IPS DF 6.9 (cell line): ENCODE data around the gene HTRA3.

Experiments used
- DNase-seq: peaks from one replicate; pipeline ENCODE4 v3.0.0-alpha.2; 2013; ENCODE audit warnings: low read depth, low spot score
- H3K27ac ChIP-seq: one replicate; pipeline ENCODE4 v1.5.1; 2013; ENCODE audit warnings: low read length, control low read depth
- H3K27me3 ChIP-seq: 2 replicates; pipeline ENCODE4 v1.6.1; 2013; ENCODE audit warnings: mild to moderate bottlenecking, low read length; ENCODE audit not compliant: control insufficient read depth, insufficient read depth
- H3K36me3 ChIP-seq: 2 replicates; pipeline ENCODE4 v1.6.1; 2013; ENCODE audit warnings: low read length; ENCODE audit not compliant: control insufficient read depth, insufficient read depth
- H3K4me1 ChIP-seq: 2 replicates; pipeline ENCODE4 v1.6.1; 2013; ENCODE audit warnings: low read length; ENCODE audit not compliant: control insufficient read depth, insufficient read depth
- H3K4me3 ChIP-seq: 2 replicates; pipeline ENCODE4 v1.5.1; 2013; ENCODE audit warnings: mild to moderate bottlenecking, low read length
- H3K9me3 ChIP-seq: 2 replicates; pipeline ENCODE4 v1.6.1; 2013; ENCODE audit warnings: low read length, inconsistent platforms; ENCODE audit not compliant: control insufficient read depth, insufficient read depth
- WGBS: extraction: QIAGEN DNeasy Blood & Tissue Kit; methylation state at CpG from one replicate; pipeline ENCODE4 v1.1.7; 2013; ENCODE audit warnings: mixed read lengths, missing lambda C conversion rate; ENCODE audit not compliant: insufficient read length, insufficient coverage; 5-methylcytosine and 5-hydroxymethylcytosine counted together

Gene HTRA3

DNA sequence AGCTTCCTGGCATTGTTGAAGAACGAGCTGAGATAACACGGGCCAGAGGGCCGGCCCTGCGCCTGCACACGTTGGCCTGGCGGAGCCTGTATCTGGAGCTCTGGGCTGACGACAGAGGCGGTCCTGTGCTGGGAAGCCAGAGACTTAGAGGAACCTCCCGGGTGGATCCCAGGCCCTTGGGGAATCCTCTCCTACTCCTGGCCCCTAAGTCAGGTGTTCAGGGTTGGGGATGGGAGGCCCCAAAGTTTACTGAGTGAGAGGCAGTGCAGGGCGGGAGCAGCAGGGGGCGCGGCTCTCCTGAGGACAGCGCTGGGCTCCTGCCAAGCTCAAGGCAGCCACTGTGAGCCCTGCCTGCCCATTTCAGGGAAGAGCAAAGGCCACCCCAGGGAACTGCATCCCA lies 2.5 kb upstream of the HTRA3 start:
- DNase-seq: peak; percentile 22
- H3K27ac ChIP-seq: no peak overlapping the region
- peaks cover 3% of the 10 kb centered on the region; the same call in 1 of the 2 replicates for H3K4me1 ChIP-seq
- WGBS: no CpG with 5 or more reads among the region's 13 CpGs
- no peaks in the 10 kb centered on the region; the same call in 1 of the 2 replicates for H3K36me3 ChIP-seq
- H3K27me3 ChIP-seq: peaks cover 8% of the 10 kb centered on the region; the same call in 1 of the 2 replicates
- no peak overlapping the region for H3K4me3 ChIP-seq
- H3K9me3 ChIP-seq: no peaks in the 10 kb centered on the region

DNA sequence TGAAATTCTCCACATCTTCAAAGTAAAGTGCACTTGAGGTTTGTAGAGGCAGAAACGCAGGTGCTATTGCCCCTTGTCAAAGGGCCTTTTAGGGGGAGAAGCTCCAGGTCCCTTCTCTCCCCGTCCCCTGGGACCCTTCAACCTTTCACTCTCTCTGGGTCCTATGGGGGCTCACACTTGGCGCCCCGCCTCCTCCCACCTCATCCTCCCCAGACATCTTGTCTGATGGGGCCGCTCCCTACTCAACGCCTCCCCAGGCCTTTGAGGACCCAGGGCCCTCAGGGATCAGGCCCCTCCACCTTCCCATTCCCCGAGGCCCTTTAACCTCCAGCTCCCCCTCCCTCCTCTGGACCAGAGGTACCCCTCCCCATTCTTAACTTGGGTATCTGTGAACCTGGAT lies 1.3 kb upstream of the HTRA3 start:
- WGBS: no CpG with 5 or more reads among the region's 7 CpGs
- DNase-seq: no peak

DNA sequence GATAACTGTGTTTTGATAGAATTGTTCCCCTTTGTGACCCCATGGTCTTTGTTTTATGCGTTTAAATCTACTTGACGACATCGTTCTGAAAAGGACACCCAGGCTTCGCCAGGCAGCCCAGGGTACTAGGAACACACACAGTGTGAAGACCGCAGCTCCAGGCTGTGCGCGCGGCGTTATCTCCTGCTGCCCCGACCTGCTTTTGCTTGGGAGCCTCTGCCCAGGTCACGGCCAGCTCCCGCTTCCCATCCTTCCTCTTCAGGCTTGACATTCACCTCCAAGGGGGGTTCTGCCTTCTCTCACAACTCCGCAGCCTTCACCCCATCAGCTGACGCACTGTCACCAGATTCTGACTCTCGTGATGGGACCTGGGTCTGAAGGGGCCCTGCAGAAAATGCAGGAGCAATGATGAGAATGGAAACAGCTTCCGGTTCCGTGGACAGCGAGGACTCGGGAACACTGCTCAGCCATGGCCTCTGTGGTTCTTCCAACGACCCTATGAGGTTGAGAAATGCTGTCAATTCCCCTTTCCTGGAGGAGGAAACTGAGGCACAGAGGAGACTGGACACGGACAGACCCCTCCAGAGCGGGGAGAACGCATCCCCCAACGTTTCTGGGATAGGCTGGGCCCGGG lies 536 bp upstream of the HTRA3 start:
- no peak for DNase-seq
- H3K27ac ChIP-seq: no peak overlapping the region
- no peaks in the 10 kb centered on the region; the same call in 1 of the 2 replicates for H3K36me3 ChIP-seq
- no peak overlapping the region for H3K4me3 ChIP-seq
- H3K4me1 ChIP-seq: peaks cover 3% of the 10 kb centered on the region; the same call in 1 of the 2 replicates
- H3K27me3 ChIP-seq: peaks cover 8% of the 10 kb centered on the region; the same call in 1 of the 2 replicates
- WGBS: no CpG with 5 or more reads among the region's 25 CpGs
- no peaks in the 10 kb centered on the region for H3K9me3 ChIP-seq

More for the DNA sequence above, 1.3 kb upstream of the HTRA3 start:
- Histone ChIP-seq H3K4me3 (no peak overlapping the region), H3K27ac (no peak overlapping the region), H3K4me1 (peaks cover 3% of the 10 kb centered on the region; the same call in 1 of the 2 replicates), H3K36me3 (no peaks in the 10 kb centered on the region; the same call in 1 of the 2 replicates), H3K27me3 (peaks cover 8% of the 10 kb centered on the region; the same call in 1 of the 2 replicates), H3K9me3 (no peaks in the 10 kb centered on the region)

DNA sequence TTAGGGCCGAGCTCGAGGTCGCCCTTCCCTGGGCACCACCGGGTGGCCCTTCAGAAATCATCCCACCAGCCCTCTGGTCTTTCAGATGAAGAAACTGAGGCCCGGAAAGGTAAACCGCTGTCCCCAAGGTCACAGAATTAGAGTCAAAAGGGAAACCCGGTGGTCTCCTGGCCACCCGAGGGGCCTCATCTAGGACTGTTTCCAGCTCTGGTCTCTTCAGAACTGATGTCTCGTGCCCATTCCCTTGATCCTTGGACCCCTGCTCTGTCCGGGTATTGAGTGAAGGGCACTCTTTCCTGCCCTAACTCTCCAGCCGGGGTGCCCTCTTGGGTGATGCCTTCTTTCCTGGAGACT lies 841 bp downstream of the HTRA3 start:
- H3K4me3 ChIP-seq: peak overlapping the region; percentile 37; the same call in 1 of the 2 replicates
- DNase-seq: no peak
- no peaks in the 10 kb centered on the region for H3K9me3 ChIP-seq
- H3K27ac ChIP-seq: no peak overlapping the region
- no CpG with 5 or more reads among the region's 11 CpGs for WGBS
- H3K36me3 ChIP-seq: no peaks in the 10 kb centered on the region; the same call in 1 of the 2 replicates
- peaks cover 3% of the 10 kb centered on the region; the same call in 1 of the 2 replicates for H3K4me1 ChIP-seq
- H3K27me3 ChIP-seq: peaks cover 8% of the 10 kb centered on the region; the same call in 1 of the 2 replicates

DNA sequence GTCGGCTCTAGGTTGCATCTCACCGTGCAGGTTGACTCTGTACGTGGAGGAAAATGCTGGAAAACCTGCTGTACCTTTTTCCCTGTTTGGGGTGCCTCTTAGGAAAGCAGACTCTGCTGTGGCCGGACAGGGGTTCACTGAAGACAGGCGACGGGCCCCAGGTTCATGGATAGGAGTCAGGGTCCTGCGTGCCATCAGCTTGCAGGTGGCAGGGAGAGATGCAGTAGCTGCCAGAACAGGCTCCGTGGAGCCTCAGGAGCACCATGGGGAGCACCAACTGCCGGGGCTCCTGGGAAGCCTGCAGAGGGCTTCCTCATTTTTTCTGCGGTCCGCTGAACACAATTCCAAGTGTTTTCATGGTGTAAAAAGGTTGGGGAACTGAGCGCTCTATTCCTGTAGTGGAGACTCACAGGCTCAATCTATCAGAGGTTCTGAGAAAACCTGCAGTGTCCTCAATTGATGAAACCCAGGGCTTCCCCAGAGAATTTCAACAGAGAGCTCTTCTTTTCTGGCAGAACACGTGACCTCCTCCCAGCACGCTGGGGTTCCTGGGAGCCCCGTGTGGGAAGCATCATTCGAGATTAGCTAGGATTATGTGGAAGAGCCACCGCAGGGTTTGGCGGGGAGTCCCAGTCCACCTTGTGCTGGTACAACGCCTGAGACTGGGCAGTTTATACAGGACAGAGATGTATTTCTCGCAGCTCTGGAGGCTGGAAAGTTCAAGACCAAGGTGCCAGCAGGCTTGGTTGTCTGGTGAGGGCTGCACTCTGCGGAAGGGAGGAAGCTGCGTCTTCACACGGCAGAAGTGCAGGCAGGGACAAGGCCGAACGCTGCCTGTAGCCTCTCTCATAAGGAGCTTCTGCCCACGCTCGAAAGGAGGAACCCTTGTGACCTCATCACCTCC lies 1.6 kb downstream of the HTRA3 start:
- H3K4me1 ChIP-seq: peaks cover 3% of the 10 kb centered on the region; the same call in 1 of the 2 replicates
- no peaks in the 10 kb centered on the region for H3K9me3 ChIP-seq
- DNase-seq: no peak
- no CpG with 5 or more reads among the region's 27 CpGs for WGBS
- no peaks in the 10 kb centered on the region; the same call in 1 of the 2 replicates for H3K36me3 ChIP-seq
- no peak overlapping the region for H3K27ac ChIP-seq
- no peak overlapping the region for H3K4me3 ChIP-seq
- peaks cover 8% of the 10 kb centered on the region; the same call in 1 of the 2 replicates for H3K27me3 ChIP-seq

DNA sequence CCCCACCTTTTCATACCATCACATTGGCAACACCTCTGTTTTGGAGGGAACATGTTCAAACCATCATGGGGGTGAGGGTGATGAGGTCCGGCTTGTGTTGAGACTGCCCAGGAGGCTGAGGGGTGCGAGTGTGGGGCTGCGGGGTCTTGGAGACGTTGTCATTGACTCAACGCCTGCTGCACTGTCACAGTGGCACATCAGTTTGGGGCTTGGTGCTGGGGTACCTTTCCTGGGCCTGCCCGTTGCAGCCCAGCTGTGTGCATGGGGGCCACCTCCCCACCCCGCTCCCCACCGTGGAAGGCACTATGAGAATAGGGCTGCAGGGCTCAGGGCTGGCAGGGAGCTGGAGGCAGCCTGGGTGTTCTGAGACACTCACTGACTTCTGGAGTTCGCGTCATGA lies 2.3 kb downstream of the HTRA3 start:
- Histone ChIP-seq H3K36me3 (no peaks in the 10 kb centered on the region; the same call in 1 of the 2 replicates), H3K27ac (no peak overlapping the region), H3K4me1 (peaks cover 3% of the 10 kb centered on the region; the same call in 1 of the 2 replicates), H3K27me3 (peaks cover 8% of the 10 kb centered on the region; the same call in 1 of the 2 replicates), H3K9me3 (no peaks in the 10 kb centered on the region), H3K4me3 (no peak overlapping the region)
- DNase-seq: no peak
- no CpG with 5 or more reads among the region's 10 CpGs for WGBS

DNA sequence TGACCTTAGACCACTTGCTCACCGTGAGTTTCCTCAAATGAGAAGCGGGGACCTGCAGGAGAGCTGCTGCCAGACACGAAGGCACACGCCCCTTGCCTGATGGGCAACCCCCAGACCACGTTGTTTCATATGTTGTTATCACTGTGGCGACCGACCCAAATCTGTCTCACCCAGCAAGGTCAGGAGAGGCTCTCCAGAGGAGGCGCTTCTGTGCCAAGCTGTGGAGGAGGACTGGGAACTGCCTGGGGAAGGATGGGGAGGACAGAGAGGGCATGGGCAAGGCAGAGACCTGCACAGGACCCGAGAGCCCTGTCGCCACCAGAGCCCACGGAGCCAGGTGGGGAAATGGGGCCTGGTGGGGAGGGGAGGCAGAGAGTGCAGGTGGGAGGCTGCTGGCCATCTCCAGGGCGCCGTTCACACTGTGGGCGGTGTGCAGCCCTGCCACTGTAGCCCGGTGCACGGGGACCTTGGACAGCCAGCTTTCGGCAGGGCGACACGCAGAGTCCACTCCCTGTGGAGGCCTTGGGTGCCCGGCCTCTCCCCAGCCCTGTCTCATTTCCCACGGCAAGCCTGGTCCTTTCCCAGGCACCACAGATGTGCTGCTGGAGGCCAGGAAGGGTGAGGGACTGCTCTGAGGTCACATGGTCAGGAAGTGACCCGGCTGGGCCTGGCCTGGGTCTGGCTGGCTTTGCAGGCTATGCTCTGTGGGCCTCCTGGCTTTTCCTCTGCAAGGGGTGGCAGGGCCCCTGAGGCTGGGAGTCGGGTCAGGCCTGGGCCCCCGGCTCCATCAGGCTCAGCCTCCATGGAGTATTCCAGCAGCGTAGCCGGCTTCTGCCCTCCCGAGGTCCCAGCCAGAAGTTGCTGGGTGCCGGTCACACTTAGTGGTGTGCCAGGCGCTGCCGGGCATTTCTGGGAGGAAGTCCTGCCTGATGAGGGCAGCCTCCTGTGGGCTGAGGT lies 3.2 kb downstream of the HTRA3 start:
- no peak overlapping the region for H3K27ac ChIP-seq
- peaks cover 3% of the 10 kb centered on the region; the same call in 1 of the 2 replicates for H3K4me1 ChIP-seq
- no peak for DNase-seq
- H3K36me3 ChIP-seq: no peaks in the 10 kb centered on the region; the same call in 1 of the 2 replicates
- no peaks in the 10 kb centered on the region for H3K9me3 ChIP-seq
- no peak overlapping the region for H3K4me3 ChIP-seq
- WGBS: no CpG with 5 or more reads among the region's 30 CpGs
- peaks cover 8% of the 10 kb centered on the region; the same call in 1 of the 2 replicates for H3K27me3 ChIP-seq

DNA sequence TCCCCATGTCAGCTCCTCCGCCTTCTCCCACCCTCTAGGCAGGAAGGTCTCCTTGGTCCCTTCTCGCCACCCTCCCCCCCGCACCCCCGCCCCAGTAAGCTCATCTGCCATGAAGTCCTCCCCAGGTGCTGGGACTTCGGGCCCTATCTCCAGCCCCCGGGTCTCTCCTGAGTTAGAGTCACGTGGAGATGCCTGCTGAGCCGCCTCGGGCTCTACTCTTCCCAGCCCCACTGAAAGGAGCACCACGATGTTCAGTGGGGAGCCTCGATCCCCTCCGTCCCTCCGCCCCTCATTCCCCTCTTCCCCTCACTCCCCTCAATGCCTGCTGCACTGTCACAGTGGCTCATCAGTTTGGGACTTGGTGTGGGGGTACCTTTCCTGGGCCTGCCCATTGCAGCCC lies 3.9 kb downstream of the HTRA3 start:
- H3K4me1 ChIP-seq: peaks cover 3% of the 10 kb centered on the region; the same call in 1 of the 2 replicates
- WGBS: no CpG with 5 or more reads among the region's 13 CpGs

DNA sequence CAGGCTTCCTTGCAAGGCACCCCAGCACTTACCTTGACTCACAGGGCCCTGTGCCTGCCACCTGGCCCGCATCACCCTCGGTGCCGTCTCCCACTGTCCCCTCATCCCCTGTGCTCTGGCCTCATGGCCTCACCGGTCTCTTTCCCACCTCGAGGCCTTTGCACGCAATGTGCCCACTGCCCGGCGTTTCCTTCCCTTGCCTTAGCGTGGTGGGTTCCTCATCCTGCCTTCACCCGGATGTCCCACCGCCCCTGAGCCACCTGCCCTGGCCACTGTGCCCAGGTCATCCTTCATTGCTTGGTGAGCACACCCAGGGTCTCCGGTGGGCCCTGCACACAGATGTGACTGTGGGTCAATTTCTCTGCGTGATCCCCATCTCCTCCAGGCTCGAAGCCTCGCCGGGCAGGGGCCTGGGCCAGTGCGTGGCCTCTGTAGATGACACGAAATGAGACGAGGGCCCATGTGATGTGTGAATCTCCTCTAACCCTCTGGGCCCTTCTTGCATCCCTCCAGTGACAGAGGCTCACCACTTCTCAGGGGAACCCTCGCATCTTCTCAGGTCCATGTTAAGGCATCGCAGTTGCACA lies 4.6 kb downstream of the HTRA3 start:
- Histone ChIP-seq H3K4me3 (no peak overlapping the region), H3K4me1 (peaks cover 3% of the 10 kb centered on the region; the same call in 1 of the 2 replicates), H3K9me3 (no peaks in the 10 kb centered on the region), H3K36me3 (no peaks in the 10 kb centered on the region; the same call in 1 of the 2 replicates), H3K27ac (no peak overlapping the region), H3K27me3 (peaks cover 8% of the 10 kb centered on the region; the same call in 1 of the 2 replicates)
- DNase-seq: no peak
- WGBS: no CpG with 5 or more reads among the region's 21 CpGs

More for the DNA sequence above, 3.9 kb downstream of the HTRA3 start:
- Histone ChIP-seq H3K9me3 (no peaks in the 10 kb centered on the region), H3K4me3 (no peak overlapping the region), H3K27me3 (peaks cover 8% of the 10 kb centered on the region; the same call in 1 of the 2 replicates), H3K27ac (no peak overlapping the region), H3K36me3 (no peaks in the 10 kb centered on the region; the same call in 1 of the 2 replicates)
- DNase-seq: no peak
